ENCODE data around the gene EEPD1.

EEPD1 gene

DNA sequence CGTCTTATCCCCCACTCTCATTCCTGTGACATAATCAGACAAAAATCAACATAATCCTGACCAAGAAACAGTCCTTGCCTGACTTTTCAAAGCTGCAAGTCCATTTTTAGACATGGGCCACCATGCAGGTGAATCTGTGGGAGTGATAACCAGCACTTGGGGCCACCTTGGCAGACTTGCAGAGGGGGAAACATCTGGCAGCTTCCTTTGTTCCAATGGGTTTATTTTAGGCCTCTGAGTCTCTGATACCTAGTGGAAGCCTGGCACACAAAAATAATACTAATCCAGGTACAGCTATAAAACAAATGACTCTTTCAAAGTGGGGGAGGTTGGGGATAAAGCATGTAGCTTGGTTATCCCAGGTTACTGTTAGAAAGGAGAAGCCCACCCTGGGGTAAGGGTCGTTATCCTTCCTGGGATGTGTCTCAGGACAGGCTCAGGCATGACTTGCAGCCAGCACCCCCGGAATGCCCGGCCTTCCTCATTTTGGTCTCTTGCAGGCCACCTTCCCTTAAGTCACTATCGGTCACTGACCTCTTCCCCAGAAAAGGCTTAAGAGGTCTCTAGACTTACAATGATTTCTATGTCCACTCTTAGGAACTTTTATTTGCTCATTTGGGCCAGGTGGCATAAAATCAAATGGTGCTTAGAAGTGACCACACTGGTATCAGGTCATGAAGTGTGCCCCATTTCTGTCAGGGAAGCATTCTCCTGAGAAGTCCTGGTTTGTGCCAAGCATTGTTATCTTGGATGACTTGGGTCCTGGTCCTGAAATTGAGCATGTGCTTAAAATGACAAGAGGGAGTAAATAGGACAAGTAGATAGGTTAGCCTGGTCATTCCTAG, 37.6 kb downstream of the EEPD1 start:
- no peaks in the 10 kb centered on the region for H3K27me3 ChIP-seq (ENCODE audit: insufficient read depth, low read length, poor library complexity)
- no peaks in the 10 kb centered on the region for H3K36me3 ChIP-seq (ENCODE audit: insufficient read depth, low read length)
- no peak; the same call in 2 of the 3 replicates for ATAC-seq (ENCODE audit: insufficient read depth, low read depth)
- H3K4me1 ChIP-seq (ENCODE audit: insufficient read depth, low read length), result no peaks in the 10 kb centered on the region
- TF ChIP-seq EZH2 (IDR thresholded peaks at IDR 0.05; ENCODE audit: borderline replicate concordance, low read depth, low read length, severe bottlenecking), result no peak
- TF ChIP-seq, protein P1, sequence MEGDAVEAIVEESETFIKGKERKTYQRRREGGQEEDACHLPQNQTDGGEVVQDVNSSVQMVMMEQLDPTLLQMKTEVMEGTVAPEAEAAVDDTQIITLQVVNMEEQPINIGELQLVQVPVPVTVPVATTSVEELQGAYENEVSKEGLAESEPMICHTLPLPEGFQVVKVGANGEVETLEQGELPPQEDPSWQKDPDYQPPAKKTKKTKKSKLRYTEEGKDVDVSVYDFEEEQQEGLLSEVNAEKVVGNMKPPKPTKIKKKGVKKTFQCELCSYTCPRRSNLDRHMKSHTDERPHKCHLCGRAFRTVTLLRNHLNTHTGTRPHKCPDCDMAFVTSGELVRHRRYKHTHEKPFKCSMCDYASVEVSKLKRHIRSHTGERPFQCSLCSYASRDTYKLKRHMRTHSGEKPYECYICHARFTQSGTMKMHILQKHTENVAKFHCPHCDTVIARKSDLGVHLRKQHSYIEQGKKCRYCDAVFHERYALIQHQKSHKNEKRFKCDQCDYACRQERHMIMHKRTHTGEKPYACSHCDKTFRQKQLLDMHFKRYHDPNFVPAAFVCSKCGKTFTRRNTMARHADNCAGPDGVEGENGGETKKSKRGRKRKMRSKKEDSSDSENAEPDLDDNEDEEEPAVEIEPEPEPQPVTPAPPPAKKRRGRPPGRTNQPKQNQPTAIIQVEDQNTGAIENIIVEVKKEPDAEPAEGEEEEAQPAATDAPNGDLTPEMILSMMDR (IDR thresholded peaks at IDR 0.05; ENCODE audit: borderline replicate concordance, extremely low read depth, low read length, poor library complexity, severe bottlenecking), result no peak
- H2AFZ ChIP-seq (ENCODE audit: low read depth, low read length), result no peak overlapping the region
- H3K27ac ChIP-seq (ENCODE audit: low read length), result no peak overlapping the region
- no peaks in the 10 kb centered on the region for H3K79me2 ChIP-seq (ENCODE audit: insufficient read depth, low read length)
- H4K20me1 ChIP-seq (ENCODE audit: insufficient read depth, low read length), result no peaks in the 10 kb centered on the region
- no peaks in the 10 kb centered on the region for H3K9me3 ChIP-seq (ENCODE audit: insufficient read depth, low read length, severe bottlenecking)
- H3K4me3 ChIP-seq (ENCODE audit: low read depth in 1 of 2, low read length in 2 of 2), result no peak overlapping the region
- H3K9ac ChIP-seq (ENCODE audit: low read depth, low read length), result no peak overlapping the region
- no peak overlapping the region for H3K4me2 ChIP-seq (ENCODE audit: insufficient read depth, low read length)
- no peak for DNase-seq

DNA sequence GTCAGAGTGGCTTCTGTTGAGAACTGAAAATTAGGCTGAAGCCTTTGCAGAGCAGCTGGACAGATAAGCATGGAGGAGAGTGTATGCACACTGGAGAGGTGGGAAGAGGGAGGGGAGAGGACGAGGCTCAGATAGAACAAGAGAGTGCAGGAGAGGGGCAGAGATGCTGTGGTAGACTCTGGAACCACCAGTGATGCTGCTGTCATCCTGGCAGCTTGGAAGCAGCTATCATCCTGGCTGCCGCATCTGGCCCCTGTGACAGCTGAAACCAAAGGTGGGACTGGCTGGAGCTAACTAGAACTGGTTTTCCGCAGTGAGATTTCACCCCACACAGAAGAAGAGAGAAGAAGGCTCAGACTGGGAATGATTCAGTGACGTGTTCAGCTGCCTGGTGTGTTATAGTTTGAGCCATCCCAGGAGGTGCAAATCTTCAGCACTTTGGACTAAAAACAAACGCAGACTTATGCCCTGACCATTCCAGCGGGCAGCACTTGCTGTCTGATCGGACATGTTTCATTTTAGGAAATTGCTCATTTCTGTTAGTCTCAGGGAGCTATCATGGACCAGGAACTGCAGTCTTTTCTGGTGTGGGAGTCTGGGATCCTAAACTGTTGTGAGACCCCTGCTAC, 38.4 kb downstream of the EEPD1 start:
- ATAC-seq (ENCODE audit: insufficient read depth, low read depth) (no peak), DNase-seq (no peak)
- Histone ChIP-seq H3K4me2 (ENCODE audit: insufficient read depth, low read length) (no peak overlapping the region), H3K27me3 (ENCODE audit: insufficient read depth, low read length, poor library complexity) (no peaks in the 10 kb centered on the region), H3K9ac (ENCODE audit: low read depth, low read length) (no peak overlapping the region), H3K4me1 (ENCODE audit: insufficient read depth, low read length) (no peaks in the 10 kb centered on the region), H3K4me3 (ENCODE audit: low read depth in 1 of 2, low read length in 2 of 2) (no peak overlapping the region), H3K9me3 (ENCODE audit: insufficient read depth, low read length, severe bottlenecking) (peaks cover 4% of the 10 kb centered on the region), H4K20me1 (ENCODE audit: insufficient read depth, low read length) (no peaks in the 10 kb centered on the region), H3K36me3 (ENCODE audit: insufficient read depth, low read length) (no peaks in the 10 kb centered on the region), H2AFZ (ENCODE audit: low read depth, low read length) (no peak overlapping the region), H3K27ac (ENCODE audit: low read length) (no peak overlapping the region), H3K79me2 (ENCODE audit: insufficient read depth, low read length) (no peaks in the 10 kb centered on the region)
- TF ChIP-seq, protein P1 (IDR thresholded peaks at IDR 0.05; ENCODE audit: borderline replicate concordance, extremely low read depth, low read length, poor library complexity, severe bottlenecking), result no peak
- no peak for TF ChIP-seq EZH2 (IDR thresholded peaks at IDR 0.05; ENCODE audit: borderline replicate concordance, low read depth, low read length, severe bottlenecking)

DNA sequence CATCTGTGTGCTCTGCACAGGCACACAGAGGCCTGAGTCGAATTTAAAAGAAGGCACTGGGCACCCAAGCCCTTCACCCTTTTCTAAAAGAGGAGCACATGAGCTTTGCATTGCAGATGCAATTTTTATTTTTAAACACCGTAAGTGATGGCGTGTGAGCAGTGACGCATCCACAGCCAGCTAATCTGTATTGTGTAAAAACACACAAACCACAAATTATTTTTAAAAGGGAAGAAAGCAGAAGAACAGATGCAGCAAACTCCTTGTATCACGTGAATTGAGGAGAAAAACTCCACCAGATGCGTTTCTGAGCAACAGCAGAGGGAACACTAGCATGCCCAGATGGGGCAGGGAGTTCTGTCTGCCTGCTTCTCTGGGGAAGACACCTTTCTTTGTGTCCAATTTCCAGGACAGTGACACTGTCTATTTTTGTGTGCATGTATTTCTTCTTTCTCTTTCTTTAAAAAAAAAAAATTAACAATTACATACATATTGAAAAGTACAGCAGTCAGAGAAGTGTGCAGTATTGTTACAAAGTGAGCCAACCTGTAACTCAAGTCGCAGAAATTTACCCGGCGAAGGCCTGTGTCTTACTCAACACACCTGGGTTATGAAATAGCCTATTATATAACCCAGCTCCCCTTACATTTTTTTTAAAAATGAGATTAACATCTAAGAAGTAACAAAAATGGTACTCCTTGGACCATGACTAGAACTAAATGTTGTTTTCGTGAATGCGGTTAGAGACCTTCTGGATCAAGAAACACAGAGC, 39.2 kb downstream of the EEPD1 start:
- Histone ChIP-seq H3K27me3 (ENCODE audit: insufficient read depth, low read length, poor library complexity) (no peaks in the 10 kb centered on the region), H3K9me3 (ENCODE audit: insufficient read depth, low read length, severe bottlenecking) (peaks cover 4% of the 10 kb centered on the region), H3K79me2 (ENCODE audit: insufficient read depth, low read length) (no peaks in the 10 kb centered on the region), H3K27ac (ENCODE audit: low read length) (no peak overlapping the region), H3K4me1 (ENCODE audit: insufficient read depth, low read length) (no peaks in the 10 kb centered on the region), H3K9ac (ENCODE audit: low read depth, low read length) (no peak overlapping the region), H3K36me3 (ENCODE audit: insufficient read depth, low read length) (no peaks in the 10 kb centered on the region), H2AFZ (ENCODE audit: low read depth, low read length) (no peak overlapping the region), H3K4me3 (ENCODE audit: low read depth in 1 of 2, low read length in 2 of 2) (no peak overlapping the region), H3K4me2 (ENCODE audit: insufficient read depth, low read length) (no peak overlapping the region), H4K20me1 (ENCODE audit: insufficient read depth, low read length) (no peaks in the 10 kb centered on the region)
- no peak for DNase-seq
- no peak for ATAC-seq (ENCODE audit: insufficient read depth, low read depth)
- TF ChIP-seq EZH2 (IDR thresholded peaks at IDR 0.05; ENCODE audit: borderline replicate concordance, low read depth, low read length, severe bottlenecking), result no peak
- TF ChIP-seq, protein P1 (IDR thresholded peaks at IDR 0.05; ENCODE audit: borderline replicate concordance, extremely low read depth, low read length, poor library complexity, severe bottlenecking), result no peak

All from DND-41 (cell line).